T1000 (cell line): ENCODE data around the gene SHISA9.

ENCODE experiments used
- DNase-seq: peaks from one replicate; lab custom pipeline; 2025; ENCODE audit warnings: mixed read lengths; lab: John Stamatoyannopoulos, UW

The SHISA9 gene

DNA sequence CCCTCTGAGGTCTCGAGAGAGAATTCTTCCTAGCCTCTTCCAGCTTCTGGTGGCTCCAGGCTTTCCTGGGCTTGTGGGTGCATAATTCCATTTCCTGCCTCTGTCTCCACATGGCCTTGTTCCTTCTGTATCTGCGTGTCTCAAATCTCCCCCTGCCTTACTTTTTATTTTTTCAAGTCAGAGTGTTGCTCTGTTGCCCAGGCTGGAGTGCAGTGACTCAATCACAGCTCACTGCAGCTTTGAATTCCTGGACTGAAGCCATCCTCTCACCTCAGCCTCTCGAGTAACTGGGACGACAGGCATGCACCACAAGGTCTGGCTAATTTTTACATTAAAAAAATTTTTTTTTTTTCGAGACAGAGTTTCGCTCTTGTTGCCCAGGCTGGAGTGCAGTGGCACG is 120.6 kb downstream of the SHISA9 start:
- DNase-seq = no peak

DNA sequence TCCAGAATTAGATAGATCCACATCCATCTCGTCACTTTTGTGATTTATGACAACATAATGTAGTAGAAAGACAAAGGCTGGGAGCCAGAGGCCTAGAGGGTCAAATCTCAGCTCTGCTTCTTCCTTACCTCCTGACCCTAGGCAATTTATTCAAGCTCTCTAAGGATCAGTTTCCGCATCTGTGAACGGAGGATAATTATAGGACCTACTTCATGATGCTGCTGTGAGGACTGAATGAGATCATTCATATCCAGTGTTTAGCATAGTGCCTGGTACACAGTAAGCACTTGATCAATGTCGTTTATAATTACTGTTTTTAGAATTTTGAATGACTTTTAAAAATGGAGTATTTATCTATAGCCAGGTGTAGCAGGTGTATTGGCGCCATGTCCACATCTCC is 128.4 kb downstream of the SHISA9 start:
- no peak for DNase-seq

DNA sequence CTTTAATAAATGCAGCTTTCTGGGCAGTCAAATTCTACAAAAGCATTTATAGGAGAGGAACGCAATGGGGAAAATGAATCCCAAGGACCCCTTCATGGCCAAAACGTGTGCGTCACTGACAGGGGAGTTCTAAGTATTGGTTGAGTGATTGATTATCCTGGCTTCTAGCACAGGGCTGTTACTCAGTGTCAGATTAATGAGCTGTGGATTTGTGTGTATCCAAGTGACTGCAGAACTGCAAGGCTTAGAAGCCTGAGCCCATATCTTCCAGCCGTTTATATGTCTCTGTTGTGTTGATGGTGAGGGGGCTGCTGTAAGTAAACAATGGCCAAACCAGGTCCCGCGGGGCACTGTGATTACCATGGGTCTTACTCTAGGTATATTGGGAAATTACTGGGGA is 129.4 kb downstream of the SHISA9 start:
- no peak for DNase-seq

DNA sequence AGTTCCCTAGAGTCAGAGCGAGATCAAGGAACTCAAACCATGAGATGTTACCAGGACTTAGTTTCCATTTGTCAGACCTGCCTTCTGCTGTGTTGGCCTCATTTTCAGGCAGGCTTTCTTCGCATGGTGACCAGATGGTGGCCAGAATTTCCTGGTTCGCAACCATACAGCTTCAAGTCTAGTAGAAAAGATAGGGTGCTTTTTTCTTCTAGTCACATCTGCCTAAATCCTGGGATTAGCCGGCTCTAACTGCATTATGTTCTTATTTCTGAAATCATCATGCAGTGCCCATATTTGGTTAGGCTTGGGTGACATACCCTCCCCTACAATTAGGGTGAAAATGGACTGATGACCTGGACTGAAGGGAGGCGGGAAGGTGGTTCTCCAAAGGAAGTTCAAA is 131.5 kb downstream of the SHISA9 start:
- DNase-seq = no peak

DNA sequence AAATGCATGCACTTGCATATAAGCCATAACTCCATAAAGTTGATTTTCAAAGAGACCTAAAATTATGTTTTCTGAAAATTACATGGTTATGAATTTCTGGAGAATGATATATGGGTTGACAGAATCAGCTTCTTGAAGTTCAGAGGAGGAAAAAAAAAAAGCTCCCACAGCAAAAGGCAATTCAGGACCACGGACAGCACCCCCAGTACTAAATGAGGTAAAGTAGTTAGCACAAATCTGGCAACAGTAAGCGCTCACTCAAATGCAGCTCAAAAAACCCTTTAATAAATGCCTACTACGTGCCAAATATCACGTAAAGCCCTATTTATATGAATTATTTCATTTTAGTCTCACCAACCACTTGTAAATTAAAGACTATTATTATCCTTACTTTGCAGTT is 135.2 kb downstream of the SHISA9 start:
- no peak for DNase-seq

DNA sequence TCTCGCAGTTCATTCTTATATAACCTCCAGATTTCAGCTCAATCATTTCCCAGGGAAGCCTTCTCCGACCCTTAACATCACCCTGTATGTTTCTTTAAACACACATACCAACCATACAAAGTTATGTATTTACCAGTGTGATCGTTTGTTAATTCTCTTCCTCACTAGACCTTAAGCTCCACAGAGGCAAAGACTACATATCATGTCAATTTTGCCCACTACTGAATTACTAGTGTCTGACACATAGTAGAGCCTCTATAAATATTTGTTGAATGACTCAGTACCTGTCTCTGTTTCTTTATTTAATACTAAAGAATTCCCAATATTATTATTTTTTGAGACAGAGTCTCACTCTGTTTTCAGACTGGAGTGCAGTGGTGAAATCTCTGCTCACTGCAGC is 137.2 kb downstream of the SHISA9 start:
- no peak for DNase-seq

DNA sequence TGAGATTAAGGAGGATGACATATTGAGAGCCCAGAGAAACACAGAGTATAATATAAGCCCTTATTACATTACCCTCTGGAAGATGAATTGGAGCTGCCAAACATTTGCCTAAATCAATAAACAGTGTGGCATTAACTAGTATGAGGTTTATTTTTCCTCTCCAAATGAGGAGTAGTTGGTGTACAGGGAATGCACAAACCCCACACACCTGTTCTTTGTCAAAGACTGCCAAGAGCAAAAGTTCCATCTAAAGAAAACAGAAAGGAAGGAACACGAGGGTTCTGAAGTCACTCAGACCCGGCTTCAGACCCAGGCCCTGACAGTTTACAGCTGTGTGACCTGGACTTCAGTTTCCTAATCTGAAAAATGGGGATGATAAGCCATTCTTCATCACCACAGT is 138.1 kb downstream of the SHISA9 start:
- DNase-seq = no peak

DNA sequence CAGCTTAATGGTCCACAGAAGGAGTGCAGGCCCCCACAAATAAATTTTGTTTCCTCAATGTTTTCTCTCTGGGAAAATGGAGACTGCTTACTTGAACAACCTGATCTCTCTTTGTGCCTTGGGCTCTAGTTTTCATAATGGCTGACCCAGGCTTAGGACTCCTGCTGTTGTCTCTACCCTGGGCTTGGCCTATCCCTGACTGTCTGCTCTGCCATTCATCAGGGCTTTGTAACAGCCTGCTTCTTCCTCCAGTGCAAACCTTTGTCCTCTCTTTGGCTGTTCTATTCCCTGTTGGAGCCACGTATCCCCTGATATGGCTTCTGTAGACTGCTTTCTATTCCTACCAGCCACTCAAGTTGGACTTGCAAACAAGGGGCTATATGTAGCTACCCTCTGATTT is 139.8 kb downstream of the SHISA9 start:
- DNase-seq = no peak

DNA sequence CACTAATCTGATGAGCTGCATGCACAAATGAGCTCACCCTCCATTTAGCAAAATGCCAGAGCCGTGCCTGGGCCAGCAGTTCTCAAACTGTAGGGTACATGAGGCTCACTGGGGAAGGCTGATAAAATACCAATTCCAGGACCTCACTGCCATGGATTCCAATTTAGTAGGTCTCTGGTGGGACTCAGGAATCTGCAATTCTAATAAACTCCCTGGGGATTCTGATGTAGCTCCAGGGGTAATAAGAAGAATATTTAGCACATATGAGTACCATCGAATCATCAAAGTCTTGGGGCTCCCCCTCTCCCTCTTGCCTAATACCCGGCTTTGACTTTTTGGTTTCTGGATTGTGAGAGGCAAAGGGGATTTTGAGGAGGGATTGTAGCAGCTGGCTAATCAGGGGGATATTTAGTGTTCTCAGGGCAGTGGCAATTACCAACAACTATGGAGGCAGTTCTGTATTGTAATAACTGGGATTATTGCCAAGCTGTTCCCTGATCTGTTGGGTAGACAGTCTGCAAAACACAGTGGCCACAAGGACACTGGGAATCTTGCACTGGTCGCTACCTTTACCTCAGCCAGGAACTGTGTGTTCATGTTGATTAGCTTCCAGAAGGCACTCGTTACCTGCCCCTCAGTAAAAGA is 140.4 kb downstream of the SHISA9 start:
- no peak for DNase-seq

DNA sequence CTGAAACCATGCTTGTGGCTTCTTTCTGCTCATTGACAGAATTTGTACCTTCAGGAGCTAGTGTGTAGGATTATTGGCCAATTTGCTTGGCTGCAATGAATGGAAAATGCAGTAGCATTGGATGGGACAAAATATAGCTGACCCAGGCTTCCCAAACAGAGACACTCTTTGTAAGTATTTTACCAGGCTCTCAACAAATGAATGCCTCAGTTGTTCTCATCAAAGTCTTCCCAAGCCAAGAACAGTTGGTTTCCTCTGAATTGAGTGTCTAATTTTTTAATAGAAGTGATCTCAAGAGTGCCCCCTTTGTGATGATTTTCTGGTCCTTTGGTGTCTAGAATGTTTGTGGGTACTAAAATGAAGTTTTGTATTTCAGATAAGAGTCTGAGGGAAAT is 140.9 kb downstream of the SHISA9 start:
- no peak for DNase-seq

DNA sequence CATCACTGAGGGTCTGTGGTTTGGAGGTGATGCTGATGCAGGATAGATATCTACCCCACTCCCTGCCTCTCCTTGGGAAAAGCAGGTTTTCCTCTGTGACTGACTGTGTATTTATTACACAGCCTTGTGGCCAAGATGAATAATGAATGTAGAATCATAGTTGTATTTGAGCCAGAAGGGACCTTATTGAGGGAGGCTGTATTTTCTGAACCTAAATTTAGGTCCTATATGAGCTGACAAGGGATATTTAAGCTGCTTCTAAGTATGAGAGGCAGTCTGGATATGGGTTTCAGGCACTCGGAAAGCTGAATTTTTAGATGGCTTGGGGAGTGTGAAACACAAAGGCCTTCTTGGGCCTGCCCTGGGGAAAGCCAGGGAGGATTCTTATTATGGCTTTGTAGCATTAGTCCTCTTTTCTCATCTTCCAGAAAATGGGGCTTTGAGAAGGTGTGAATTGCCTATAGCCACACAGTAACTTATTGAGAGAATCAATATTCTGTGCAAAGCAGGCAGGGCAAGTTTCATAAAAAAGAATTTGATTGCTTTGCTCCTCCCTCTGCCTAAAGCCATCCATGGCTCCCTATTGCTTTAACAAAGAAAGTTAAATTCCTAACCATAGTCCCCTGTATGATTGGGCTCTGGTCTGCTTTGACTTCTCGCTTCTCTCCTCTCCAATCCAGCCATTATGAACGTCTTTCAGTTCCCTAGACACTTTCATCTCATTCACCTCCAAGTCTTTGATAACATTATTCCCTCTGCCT is 144.8 kb downstream of the SHISA9 start:
- DNase-seq = no peak

DNA sequence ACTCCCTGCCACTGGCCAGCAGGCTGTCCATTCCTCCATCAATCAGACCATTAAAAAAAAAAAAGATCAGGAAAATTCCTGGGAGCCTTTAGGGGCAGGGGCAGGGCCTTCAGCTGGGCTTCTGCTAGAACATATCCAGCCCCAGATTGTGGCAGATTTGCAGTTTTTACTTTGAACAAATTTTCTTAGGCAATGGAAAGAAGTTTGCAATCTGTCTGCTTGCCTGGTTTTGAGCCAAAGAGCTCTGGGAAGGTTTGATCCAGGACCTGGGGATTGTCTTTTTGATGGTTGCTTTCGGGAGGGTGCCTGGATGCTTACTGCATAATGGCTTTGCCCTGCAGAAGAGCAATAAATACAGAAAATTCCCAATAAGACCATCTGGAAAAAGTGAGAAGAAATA is 145.9 kb downstream of the SHISA9 start:
- no peak for DNase-seq

DNA sequence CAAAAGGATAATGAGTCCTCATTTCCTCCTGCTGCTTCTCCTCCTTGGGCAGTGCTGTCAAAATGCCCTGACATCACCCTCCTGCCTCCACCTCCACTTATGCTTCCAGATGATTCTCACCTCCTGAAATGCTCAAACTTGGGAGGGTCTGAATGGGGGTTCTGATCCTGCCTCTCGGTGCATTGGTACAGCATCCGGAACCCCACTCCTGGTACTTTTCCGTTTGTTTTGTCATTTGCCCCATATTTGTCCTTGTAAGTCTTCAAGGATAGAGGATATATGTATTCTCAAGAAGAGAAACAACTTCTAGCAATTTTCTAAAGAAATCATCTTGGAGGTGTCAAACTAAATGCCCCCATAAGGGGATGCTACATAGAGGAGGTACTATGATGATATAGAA is 148.3 kb downstream of the SHISA9 start:
- no peak for DNase-seq

DNA sequence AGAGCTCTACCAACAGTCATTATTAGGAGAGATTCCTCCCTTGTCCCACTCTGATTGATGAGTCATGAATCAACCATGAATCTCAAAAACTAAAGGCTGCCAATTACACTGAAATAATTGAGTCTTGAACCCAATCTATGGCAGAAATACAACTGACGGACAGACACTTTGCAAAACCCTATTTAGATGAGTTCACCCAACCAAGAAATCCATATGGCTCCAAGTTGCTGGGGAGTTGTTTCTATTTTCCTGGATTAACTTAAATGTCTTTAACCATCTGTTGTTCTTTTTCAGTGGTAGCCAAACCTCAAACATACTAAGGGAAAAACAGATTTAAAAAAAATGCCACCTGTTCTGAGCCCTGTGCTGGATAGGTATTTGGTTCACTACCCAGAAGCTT is 151.0 kb downstream of the SHISA9 start:
- no peak for DNase-seq

DNA sequence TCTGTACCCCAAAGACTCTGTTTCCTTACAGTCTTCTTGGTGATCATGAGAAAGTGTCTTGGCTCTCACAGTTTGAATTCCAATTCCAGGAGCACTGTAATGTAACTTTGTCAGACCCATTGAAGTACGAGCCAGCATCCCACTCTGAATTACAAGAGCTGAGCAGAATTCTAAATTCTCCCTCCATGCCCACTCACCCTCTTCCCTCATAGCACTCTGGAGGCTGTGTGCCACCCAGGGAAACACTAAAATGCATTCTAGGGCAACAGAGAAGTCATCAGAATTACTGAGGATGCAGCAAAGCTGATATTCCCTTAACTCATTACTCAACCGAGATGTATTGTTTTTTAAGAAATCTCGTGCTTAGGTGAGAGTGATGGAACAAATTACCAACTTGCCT is 154.1 kb downstream of the SHISA9 start:
- no peak for DNase-seq

DNA sequence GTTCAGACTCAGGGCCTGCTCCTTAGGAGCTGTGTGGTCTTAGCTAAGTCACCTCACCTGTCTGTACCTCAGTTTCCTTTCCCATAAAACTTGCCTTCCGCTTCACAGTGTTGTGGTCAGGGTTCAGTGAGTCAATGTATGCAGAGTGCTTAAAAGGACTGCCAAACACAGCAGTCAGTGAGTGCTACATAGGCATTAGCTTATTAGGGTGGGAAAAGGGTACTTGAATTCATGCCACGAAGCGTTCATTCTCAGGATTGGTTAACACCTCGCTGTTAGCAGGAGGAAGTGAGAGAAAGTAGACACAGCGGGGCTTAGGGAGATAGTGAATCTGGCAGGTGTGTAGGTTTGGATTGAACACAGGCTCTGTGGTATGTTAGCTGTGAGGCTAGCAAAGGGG is 155.2 kb downstream of the SHISA9 start:
- no peak for DNase-seq

DNA sequence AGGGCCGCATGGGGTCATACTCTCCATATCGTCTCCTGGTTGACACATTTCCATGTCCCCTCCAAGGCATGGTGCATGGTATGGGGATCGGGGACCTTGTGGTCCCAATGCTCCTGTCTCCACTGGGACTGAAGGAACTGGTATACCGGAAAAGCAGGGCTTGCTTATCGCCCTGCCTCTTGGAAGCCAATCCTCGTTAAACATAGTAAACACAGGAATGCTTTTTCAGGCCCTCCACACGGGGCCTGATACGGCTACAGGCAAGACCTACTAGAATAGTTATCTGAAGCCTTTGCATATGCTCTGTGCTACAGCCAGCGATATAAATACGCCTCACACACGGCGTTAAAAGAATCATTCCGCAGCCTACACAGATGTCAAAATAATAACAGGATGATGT is 159.5 kb downstream of the SHISA9 start:
- DNase-seq = no peak

DNA sequence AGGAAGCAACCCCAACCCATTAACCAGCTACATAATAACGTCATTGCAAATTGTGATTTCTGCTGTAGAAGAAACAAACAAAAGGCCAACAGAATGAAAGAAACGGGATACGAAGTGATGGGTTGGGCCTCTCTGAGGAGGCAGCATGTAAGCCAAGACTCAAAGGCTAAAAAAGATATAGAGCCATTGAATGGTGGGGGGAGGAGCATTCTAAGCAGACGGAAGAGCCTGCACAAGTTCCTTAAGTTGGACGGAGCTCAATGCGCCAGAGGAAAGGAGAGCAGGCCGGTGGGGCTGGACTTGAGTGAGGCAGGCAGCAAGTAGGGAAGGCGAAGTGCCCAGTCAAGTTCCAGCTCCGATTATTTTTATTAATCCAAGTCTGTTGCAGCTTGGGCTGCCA is 160.3 kb downstream of the SHISA9 start:
- DNase-seq = no peak

DNA sequence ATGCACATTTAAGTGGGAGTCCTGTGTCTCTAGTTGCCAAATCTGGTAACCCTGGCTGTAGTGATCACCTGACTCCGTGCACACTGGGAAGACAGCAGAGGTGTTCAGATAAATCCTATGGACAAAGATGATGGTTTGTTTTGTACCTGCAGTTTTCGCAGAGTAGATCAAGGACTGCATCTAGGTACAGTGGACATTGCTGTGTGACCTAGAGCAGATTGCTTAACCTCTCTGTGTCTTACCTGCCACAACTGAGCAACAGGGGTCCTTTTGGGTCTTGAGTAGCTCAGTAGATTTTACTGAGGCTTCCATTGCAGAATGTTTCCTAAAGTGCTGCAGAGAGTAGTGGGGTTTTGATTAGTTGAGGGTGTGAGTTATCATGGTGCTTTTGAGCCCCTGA is 160.8 kb downstream of the SHISA9 start:
- no peak for DNase-seq

DNA sequence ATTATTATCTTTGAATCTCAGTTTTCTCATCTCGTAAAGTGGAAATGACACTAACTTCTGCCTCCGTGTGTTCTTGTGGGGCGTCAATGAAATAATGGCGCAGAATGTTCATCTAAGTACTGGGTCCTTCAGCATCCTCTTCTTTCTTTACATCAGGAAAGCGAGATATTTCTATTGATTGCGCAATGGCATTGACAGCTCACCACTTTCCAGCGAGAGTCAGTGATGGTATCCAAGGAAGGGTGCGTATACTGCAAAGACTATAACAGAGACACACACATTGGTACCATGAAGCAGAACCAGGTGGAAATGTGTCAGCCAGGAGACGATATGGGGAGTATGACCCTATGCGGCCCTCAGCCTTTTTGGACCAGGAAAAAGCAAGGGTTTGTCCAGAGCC is 162.1 kb downstream of the SHISA9 start:
- no peak for DNase-seq

DNA sequence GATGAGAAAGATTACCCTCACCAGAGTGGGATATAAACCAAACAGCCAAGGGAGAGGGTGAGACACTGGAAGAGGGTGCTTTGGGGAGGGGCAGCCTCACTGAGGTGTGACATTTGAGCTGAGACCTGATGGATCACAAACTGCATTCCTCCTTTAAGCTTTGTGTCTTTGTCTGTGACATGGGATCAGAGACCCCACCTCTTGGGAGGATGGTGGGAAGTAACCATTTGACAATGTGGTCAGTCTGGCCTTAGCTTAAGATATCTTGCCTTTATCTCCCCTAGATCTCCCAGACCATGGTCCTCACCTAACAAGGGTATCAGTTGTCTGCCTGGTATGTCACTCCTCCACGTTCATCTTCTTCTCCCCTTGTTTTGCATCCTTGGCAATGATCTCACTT is 163.4 kb downstream of the SHISA9 start:
- DNase-seq = no peak

DNA sequence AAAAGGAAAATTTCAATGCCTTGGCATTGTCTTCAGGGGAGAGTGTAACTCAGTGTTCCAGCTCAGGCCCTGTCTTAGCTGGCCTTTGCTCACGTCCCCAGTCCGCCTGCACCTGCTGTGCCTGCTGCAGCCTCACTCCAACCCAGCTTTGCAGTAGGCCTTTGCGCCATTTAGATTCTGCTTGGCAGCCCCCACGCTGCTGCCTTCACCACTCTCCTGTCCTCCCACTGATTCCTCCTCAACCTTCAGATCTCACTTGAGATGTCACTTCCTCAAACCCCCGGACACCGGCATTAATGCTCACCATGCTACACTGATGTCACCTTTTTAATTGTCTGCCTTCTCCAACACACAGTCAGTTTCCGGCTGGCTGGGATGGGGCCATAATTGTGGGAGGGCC is 166.2 kb downstream of the SHISA9 start:
- no peak for DNase-seq

DNA sequence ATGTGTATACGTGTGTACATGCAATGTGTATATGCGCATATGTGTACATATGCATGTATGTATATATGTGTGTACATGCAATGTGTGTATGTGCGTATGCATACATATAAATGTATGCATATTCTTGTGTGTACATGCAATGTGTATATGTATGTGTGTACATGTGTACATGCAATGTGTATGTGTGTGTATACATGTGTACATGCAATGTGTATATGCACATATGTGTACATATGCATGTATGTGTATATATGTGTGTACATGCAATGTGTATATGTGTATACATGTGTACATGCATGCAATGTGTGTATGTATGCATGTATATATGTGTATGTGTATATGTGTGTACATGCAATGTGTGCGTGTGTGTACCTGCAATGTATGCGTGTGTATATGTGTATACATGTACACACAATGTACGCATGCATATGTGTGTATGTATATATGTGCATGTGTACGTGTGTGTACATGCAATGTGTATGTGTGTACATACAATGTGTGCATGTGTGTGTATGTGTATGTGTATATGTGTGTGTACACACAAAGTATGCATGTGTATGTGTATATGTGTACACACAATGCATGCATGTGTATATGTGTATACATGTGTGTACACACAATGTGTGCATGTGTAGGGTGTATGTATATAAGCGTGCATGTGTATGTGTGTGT is 167.7 kb downstream of the SHISA9 start:
- DNase-seq = no peak

DNA sequence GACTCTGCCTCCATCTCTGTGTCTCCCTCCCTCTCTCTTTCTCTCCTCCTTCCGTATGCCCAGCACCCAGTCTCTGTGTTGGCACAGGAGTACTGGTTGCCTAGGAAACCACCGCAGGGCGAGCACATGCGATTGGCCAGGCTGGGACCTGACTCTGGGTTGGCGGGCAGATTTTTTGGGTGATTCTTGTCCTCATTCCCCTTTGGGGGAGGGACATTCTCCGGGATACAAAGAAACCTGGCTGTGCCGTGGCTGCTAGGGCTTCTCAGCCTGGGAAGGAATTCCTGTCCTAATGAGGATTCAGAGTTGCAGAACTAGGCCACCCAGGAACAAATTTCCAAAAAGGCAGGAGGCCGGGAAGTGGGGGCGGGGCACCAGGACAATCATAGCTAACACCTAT is 168.9 kb downstream of the SHISA9 start:
- no peak for DNase-seq
